Loucy (cell line): Measurements from ENCODE around the gene FFAR3.

Experiments used
- H2AFZ ChIP-seq: fragments of 200-600 bp; sonication (generic); 2 replicates; pipeline ENCODE4 v1.6.0; 2016; ENCODE audit warnings: antibody characterized with exemption, mild to moderate bottlenecking, low read length, moderate library complexity
- H3F3A ChIP-seq: fragments of 200-600 bp; 2 replicates; pipeline ENCODE4 v1.6.0; 2016; ENCODE audit warnings: antibody characterized with exemption, low read depth, mild to moderate bottlenecking
- H3K27me3 ChIP-seq: fragments of 200-600 bp; sonication (generic); 2 replicates; pipeline ENCODE4 v1.6.1; 2014; ENCODE audit warnings: low read length, mild to moderate bottlenecking; ENCODE audit not compliant: insufficient read depth, poor library complexity, severe bottlenecking
- H3K36me3 ChIP-seq: fragments of 200-600 bp; sonication (generic); 2 replicates; pipeline ENCODE4 v1.6.1; 2016; ENCODE audit warnings: low read length; ENCODE audit not compliant: insufficient read depth
- H3K4me1 ChIP-seq: fragments of 200-600 bp; sonication (generic); 2 replicates; pipeline ENCODE4 v1.5.1; 2014; ENCODE audit warnings: low read length, mild to moderate bottlenecking; ENCODE audit not compliant: insufficient read depth, poor library complexity, severe bottlenecking
- H3K4me2 ChIP-seq: fragments of 200-600 bp; sonication (generic); 2 replicates; pipeline ENCODE4 v1.6.0; 2014; ENCODE audit warnings: antibody characterized with exemption, low read length, low read depth, mild to moderate bottlenecking; ENCODE audit not compliant: poor library complexity, severe bottlenecking
- H3K4me3 ChIP-seq: fragments of 200-600 bp; sonication (generic); 2 replicates; pipeline ENCODE4 v1.5.1; 2014; ENCODE audit warnings: low read length, mild to moderate bottlenecking, mixed read lengths; ENCODE audit not compliant: poor library complexity, severe bottlenecking
- H3K79me2 ChIP-seq: fragments of 200-600 bp; sonication (generic); 2 replicates; pipeline ENCODE4 v1.6.1; 2014; ENCODE audit warnings: low read length; ENCODE audit not compliant: insufficient read depth
- H3K9ac ChIP-seq: fragments of 200-600 bp; sonication (generic); 2 replicates; pipeline ENCODE4 v1.6.0; 2014; ENCODE audit warnings: mild to moderate bottlenecking, low read depth, low read length, moderate library complexity; ENCODE audit not compliant: poor library complexity, severe bottlenecking
- H3K9me2 ChIP-seq: fragments of 200-600 bp; sonication (generic); replicated peaks from 2 replicates; pipeline ENCODE4 v1.6.1; 2016; ENCODE audit warnings: low read depth, low read length, mixed read lengths
- H3K9me3 ChIP-seq: fragments of 200-600 bp; sonication (generic); 2 replicates; pipeline ENCODE4 v1.6.1; 2014; ENCODE audit warnings: mild to moderate bottlenecking, antibody characterized with exemption, low read length, low read depth; ENCODE audit not compliant: insufficient read depth
- H4K20me1 ChIP-seq: fragments of 200-600 bp; sonication (generic); 2 replicates; pipeline ENCODE4 v1.6.0; 2014; ENCODE audit warnings: antibody characterized with exemption, low read length, mild to moderate bottlenecking; ENCODE audit not compliant: insufficient read depth, poor library complexity, severe bottlenecking
- EZH2phosphoT487 ChIP-seq: fragments of 200-600 bp; IDR thresholded peaks from 2 replicates; pipeline ENCODE4 v1.6.1; 2018; ENCODE audit warnings: antibody characterized with exemption, mild to moderate bottlenecking, moderate library complexity, borderline replicate concordance
- TF ChIP-seq, protein P1 (sequence below): fragments of 200-600 bp; sonication (generic); conservative IDR thresholded peaks from 2 replicates; pipeline ENCODE4 v1.5.1; 2014; ENCODE audit warnings: mild to moderate bottlenecking, antibody characterized with exemption, low read length

Gene FFAR3

DNA sequence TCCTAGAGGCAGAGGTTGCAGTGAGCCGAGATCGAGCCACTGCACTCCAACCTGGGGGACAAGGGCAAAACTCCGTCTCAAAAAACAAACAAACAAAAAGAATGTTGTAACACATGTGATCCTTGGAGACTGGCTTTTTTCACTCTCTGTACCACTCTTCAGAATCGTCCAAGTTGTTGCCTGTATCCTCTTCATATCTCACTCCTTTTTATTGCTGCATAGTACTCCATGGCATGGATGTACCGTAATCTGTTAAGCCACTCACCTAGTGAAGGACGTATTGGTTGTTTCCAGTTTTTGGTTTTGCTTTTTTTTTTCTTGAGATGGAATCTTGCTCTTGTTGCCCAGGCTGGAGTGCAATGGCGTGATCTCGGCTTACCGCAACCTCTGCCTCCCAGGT lies 36.2 kb upstream of the FFAR3 start:
- Histone ChIP-seq H3K79me2 (no peaks in the 10 kb centered on the region), H3K9me2 (no peaks in the 10 kb centered on the region), H4K20me1 (no peaks in the 10 kb centered on the region), H3K4me1 (peaks cover 37% of the 10 kb centered on the region), H3K4me2 (no peak overlapping the region), H3K9me3 (peaks cover 3% of the 10 kb centered on the region; the same call in 1 of the 2 replicates), H3K27me3 (no peaks in the 10 kb centered on the region), H3K4me3 (no peak overlapping the region), H3K9ac (no peak overlapping the region), H3F3A (peaks cover 9% of the 10 kb centered on the region), H2AFZ (no peak overlapping the region), H3K36me3 (no peaks in the 10 kb centered on the region)
- TF ChIP-seq, protein P1, sequence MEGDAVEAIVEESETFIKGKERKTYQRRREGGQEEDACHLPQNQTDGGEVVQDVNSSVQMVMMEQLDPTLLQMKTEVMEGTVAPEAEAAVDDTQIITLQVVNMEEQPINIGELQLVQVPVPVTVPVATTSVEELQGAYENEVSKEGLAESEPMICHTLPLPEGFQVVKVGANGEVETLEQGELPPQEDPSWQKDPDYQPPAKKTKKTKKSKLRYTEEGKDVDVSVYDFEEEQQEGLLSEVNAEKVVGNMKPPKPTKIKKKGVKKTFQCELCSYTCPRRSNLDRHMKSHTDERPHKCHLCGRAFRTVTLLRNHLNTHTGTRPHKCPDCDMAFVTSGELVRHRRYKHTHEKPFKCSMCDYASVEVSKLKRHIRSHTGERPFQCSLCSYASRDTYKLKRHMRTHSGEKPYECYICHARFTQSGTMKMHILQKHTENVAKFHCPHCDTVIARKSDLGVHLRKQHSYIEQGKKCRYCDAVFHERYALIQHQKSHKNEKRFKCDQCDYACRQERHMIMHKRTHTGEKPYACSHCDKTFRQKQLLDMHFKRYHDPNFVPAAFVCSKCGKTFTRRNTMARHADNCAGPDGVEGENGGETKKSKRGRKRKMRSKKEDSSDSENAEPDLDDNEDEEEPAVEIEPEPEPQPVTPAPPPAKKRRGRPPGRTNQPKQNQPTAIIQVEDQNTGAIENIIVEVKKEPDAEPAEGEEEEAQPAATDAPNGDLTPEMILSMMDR, result no peak
- TF ChIP-seq EZH2phosphoT487, result no peak

DNA sequence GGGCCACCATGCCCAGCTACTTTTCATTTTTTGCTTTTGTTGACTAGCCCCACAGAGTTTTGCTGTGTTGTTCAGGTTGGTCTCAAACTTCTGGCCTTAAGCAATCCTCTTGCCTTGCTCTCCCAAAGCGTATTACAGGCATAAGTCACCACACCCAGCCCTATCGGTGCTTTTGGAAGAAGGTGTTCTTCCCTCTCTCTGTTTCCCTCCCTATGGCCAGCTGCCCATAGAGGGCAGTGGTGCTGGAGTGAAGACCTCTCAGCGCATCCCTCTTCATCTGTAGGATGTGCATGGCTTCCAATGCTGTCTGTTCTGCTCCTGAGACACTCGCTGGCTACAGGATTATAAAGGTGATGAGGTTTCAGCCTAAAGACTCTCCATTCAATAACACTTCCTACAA lies 30.6 kb upstream of the FFAR3 start:
- peaks cover 6% of the 10 kb centered on the region; the same call in 1 of the 2 replicates for H3F3A ChIP-seq
- no peak overlapping the region for H3K4me2 ChIP-seq
- H3K4me1 ChIP-seq, result peaks cover 14% of the 10 kb centered on the region

DNA sequence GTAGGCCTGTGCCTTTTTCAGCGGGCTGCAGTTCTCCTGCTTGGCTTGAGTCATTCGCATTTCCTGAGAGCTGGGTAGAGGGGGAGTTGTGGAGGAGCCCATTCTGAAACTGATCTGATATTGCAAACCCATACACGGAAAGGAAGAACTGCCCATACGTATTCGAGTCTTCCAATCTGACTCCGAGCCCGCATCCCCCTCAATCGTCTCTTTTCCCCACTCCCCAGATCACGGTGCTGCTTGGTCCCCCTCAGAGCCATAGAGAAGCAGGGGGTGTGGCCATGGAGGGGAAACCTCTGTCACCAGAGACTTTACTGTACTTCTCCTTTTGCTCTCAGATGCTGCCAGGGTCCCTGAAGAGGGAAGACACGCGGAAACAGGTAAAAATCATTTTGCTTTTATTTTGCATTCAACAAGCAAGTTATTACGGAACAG lies 29.4 kb upstream of the FFAR3 start, which contains the start of gene CD22:
Gene CD22 (plus strand): TSS at position 337 of the 435 bp plus-strand sequence. CDS start 2,854 bp downstream, outside the sequence.
- H3F3A ChIP-seq, result peaks cover 6% of the 10 kb centered on the region; the same call in 1 of the 2 replicates
- H2AFZ ChIP-seq, result peak within 1 kb of the TSS; percentile 46

More for the DNA sequence above, 30.6 kb upstream of the FFAR3 start:
- no peak for TF ChIP-seq EZH2phosphoT487
- TF ChIP-seq, protein P1, result peak; percentile 63
- Histone ChIP-seq H4K20me1 (no peaks in the 10 kb centered on the region), H2AFZ (no peak overlapping the region), H3K79me2 (no peaks in the 10 kb centered on the region), H3K9me3 (no peaks in the 10 kb centered on the region), H3K9ac (no peak overlapping the region), H3K36me3 (no peaks in the 10 kb centered on the region), H3K9me2 (no peaks in the 10 kb centered on the region), H3K4me3 (no peak overlapping the region), H3K27me3 (no peaks in the 10 kb centered on the region)

DNA sequence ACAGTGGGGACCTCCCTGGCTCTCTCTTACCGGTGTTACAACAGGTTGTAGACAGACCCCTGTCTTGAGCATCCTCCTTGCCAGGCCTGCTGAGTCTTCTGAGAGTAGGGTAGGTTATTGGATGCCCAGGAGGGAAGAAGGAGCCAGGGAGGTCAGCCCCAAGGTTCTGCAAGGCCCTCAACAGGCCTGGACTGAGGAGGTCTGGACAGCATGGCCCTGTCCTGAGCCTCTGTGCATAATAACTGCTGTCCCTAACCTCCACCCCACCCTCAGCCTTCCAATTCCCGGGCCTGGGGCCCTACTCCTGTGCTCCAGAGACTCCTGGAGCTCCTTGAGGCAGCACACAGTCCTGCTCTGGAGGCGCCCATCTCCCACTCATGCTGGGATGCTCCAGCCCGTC lies 28.9 kb upstream of the FFAR3 start:
- Histone ChIP-seq H2AFZ (peak overlapping the region; percentile 46; the same call in 1 of the 2 replicates), H4K20me1 (no peaks in the 10 kb centered on the region), H3F3A (peaks cover 6% of the 10 kb centered on the region; the same call in 1 of the 2 replicates), H3K36me3 (no peaks in the 10 kb centered on the region), H3K4me1 (peaks cover 19% of the 10 kb centered on the region), H3K79me2 (no peaks in the 10 kb centered on the region), H3K9me2 (no peaks in the 10 kb centered on the region), H3K27me3 (no peaks in the 10 kb centered on the region), H3K9ac (no peak overlapping the region), H3K4me2 (peak overlapping the region; percentile 4), H3K4me3 (no peak overlapping the region), H3K9me3 (no peaks in the 10 kb centered on the region)
- TF ChIP-seq, protein P1, result no peak
- no peak for TF ChIP-seq EZH2phosphoT487

More for the DNA sequence above, 29.4 kb upstream of the FFAR3 start, which contains the start of gene CD22:
- TF ChIP-seq EZH2phosphoT487, result no peak
- H3K9me2 ChIP-seq, result no peaks in the 10 kb centered on the region
- no peaks in the 10 kb centered on the region for H3K27me3 ChIP-seq
- H3K36me3 ChIP-seq, result no peaks in the 10 kb centered on the region
- peak within 1 kb of the TSS; percentile 4 for H3K4me2 ChIP-seq
- H4K20me1 ChIP-seq, result no peaks in the 10 kb centered on the region
- H3K4me1 ChIP-seq, result peaks cover 19% of the 10 kb centered on the region
- no peak within 1 kb of the TSS for H3K4me3 ChIP-seq
- no peaks in the 10 kb centered on the region for H3K79me2 ChIP-seq
- H3K9ac ChIP-seq, result no peak within 1 kb of the TSS
- H3K9me3 ChIP-seq, result no peaks in the 10 kb centered on the region
